Measurements from ENCODE around the gene GADD45G.

The GADD45G gene

GRCh38 chr9:89632192-89632733, 27.5 kb downstream of the GADD45G start:
- DNase-seq, result no peak

GRCh38 chr9:89632736-89633135, 27.9 kb downstream of the GADD45G start:
- DNase-seq, result no peak

GRCh38 chr9:89633404-89633803, 28.6 kb downstream of the GADD45G start:
- DNase-seq, result no peak

GRCh38 chr9:89633920-89634319, 29.1 kb downstream of the GADD45G start:
- no peak for DNase-seq

- DNase-seq, result no peak
Observed at GRCh38 chr9:89634995-89635742, 30.4 kb downstream of the GADD45G start.

- no peak for DNase-seq
Observed at GRCh38 chr9:89635816-89636215, 31.0 kb downstream of the GADD45G start.

GRCh38 chr9:89637787-89638186, 33.0 kb downstream of the GADD45G start:
- DNase-seq, result no peak

- DNase-seq, result no peak
Observed at GRCh38 chr9:89638359-89638758, 33.5 kb downstream of the GADD45G start.

- DNase-seq, result no peak
Observed at GRCh38 chr9:89638893-89639292, 34.1 kb downstream of the GADD45G start.

GRCh38 chr9:89639367-89639795, 34.6 kb downstream of the GADD45G start:
- DNase-seq, result no peak

- no peak for DNase-seq
Observed at GRCh38 chr9:89639961-89640360, 35.1 kb downstream of the GADD45G start.

- DNase-seq, result no peak
Observed at GRCh38 chr9:89640361-89640760, 35.5 kb downstream of the GADD45G start.

- DNase-seq, result no peak
Observed at GRCh38 chr9:89640801-89641200, 36.0 kb downstream of the GADD45G start.

GRCh38 chr9:89641980-89642379, 37.2 kb downstream of the GADD45G start:
- DNase-seq, result no peak

GRCh38 chr9:89642789-89643188, 38.0 kb downstream of the GADD45G start:
- DNase-seq, result no peak

- no peak for DNase-seq
Observed at GRCh38 chr9:89646189-89646939, 41.6 kb downstream of the GADD45G start.

- DNase-seq, result no peak
Observed at GRCh38 chr9:89647366-89648128, 42.7 kb downstream of the GADD45G start.

- DNase-seq, result no peak
Observed at GRCh38 chr9:89648247-89649000, 43.6 kb downstream of the GADD45G start.

GRCh38 chr9:89649039-89649691, 44.4 kb downstream of the GADD45G start:
- DNase-seq, result no peak

GRCh38 chr9:89654025-89654662, 49.3 kb downstream of the GADD45G start:
- no peak for DNase-seq

All from bone marrow (tissue), 2 donors.